IMR-90 (cell line): Measurements from ENCODE around the gene SPHK1.

Experiments
- BHLHE40 ChIP-seq: fragments of 150-350 bp; IDR thresholded peaks from 2 replicates; pipeline ENCODE4 v1.6.1; 2016; ENCODE audit warnings: mild to moderate bottlenecking, low read depth, low read length
- CEBPB ChIP-seq: IDR thresholded peaks from 2 replicates; pipeline ENCODE4 v1.6.1; 2012; ENCODE audit warnings: low read depth, low read length, improper control_type of control experiment
- FOS ChIP-seq: fragments of 150-350 bp; IDR thresholded peaks from 2 replicates; pipeline ENCODE4 v1.6.1; 2016; ENCODE audit warnings: low read depth, low read length
- POLR2A ChIP-seq: IDR thresholded peaks from 2 replicates; pipeline ENCODE4 v1.6.1; 2012; ENCODE audit warnings: mild to moderate bottlenecking, low read depth, low read length
- SMC3 ChIP-seq: fragments of 150-350 bp; IDR thresholded peaks from 2 replicates; pipeline ENCODE4 v1.6.1; 2016; ENCODE audit warnings: low read depth, mild to moderate bottlenecking, antibody characterized with exemption, low read length, moderate library complexity
- TF ChIP-seq, protein P1 (sequence below): conservative IDR thresholded peaks from 2 replicates; pipeline ENCODE4 v1.5.1; 2012; ENCODE audit warnings: mild to moderate bottlenecking, low read depth, low read length, improper control_type of control experiment

DNA sequence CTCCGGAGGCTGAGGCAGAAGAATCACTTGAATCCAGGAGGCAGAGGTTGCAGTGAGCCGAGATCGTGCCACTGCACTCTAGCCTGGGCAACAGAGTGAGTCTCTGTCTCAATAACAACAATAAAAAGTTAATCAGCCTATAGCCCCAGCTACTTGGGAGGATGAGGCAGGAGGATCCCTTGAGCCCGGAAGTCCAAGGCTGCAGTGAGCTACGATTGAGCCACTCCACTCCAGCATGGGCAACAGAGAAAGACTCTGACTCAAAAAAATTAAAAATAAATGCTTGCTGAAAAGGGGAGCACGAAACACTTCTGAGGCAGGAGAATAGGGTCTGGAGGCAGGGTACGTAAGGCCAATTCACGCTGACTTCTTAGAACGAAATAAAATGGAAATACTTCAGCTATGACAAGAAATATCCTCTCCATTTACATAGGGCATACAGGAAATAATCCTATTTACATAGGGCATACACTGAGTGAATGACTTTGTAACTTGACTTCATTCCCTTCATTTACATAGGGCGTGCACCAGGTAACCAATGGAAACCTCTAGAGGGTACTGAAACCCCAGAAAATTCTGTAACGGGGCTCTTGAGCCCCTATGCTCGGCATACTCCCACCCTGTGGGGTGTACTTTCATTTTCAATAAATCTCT lies 27.5 kb upstream of the SPHK1 start:
- TF ChIP-seq BHLHE40, result no peak
- TF ChIP-seq, protein P1, sequence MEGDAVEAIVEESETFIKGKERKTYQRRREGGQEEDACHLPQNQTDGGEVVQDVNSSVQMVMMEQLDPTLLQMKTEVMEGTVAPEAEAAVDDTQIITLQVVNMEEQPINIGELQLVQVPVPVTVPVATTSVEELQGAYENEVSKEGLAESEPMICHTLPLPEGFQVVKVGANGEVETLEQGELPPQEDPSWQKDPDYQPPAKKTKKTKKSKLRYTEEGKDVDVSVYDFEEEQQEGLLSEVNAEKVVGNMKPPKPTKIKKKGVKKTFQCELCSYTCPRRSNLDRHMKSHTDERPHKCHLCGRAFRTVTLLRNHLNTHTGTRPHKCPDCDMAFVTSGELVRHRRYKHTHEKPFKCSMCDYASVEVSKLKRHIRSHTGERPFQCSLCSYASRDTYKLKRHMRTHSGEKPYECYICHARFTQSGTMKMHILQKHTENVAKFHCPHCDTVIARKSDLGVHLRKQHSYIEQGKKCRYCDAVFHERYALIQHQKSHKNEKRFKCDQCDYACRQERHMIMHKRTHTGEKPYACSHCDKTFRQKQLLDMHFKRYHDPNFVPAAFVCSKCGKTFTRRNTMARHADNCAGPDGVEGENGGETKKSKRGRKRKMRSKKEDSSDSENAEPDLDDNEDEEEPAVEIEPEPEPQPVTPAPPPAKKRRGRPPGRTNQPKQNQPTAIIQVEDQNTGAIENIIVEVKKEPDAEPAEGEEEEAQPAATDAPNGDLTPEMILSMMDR, result no peak
- TF ChIP-seq SMC3, result no peak
- TF ChIP-seq POLR2A, result no peak
- no peak for TF ChIP-seq FOS
- TF ChIP-seq CEBPB, result no peak
